Skin epidermis (tissue), 12 donors: Measurements from ENCODE around the gene LAD1.
A peak's percentile ranks its signal among the peaks of the same experiment; 100 is the strongest.

Experiments used
- H3K27ac ChIP-seq, 21 experiments: fragments of 200-600 bp; sonication (generic) in 11 of 21; one replicate each; pipeline ENCODE4 v1.5.0; 2020; ENCODE audit warnings: mild to moderate bottlenecking in 3 of 21, inconsistent platforms in 2 of 21, moderate library complexity in 2 of 21
- H3K4me3 ChIP-seq, 7 experiments: fragments of 200-600 bp; sonication (generic) in 2 of 7; one replicate each; pipeline ENCODE4 v1.5.0; 2020; ENCODE audit warnings: inconsistent platforms in 2 of 7, mild to moderate bottlenecking in 2 of 7, moderate library complexity in 1 of 7

The LAD1 gene

GRCh38 chr1:201419746-201420607 is 20.9 kb upstream of the LAD1 start:
- Histone ChIP-seq H3K4me3 (no peak overlapping the region), H3K27ac (no peak overlapping the region)

GRCh38 chr1:201419256-201419655 is 20.1 kb upstream of the LAD1 start:
- Histone ChIP-seq H3K27ac (no peak overlapping the region), H3K4me3 (no peak overlapping the region)

- no peak overlapping the region for H3K4me3 ChIP-seq
- H3K27ac ChIP-seq = no peak overlapping the region
Observed at GRCh38 chr1:201418461-201418860, 19.3 kb upstream of the LAD1 start.

GRCh38 chr1:201414051-201414738 is 15.1 kb upstream of the LAD1 start:
- H3K4me3 ChIP-seq = no peak overlapping the region

GRCh38 chr1:201411292-201411691 is 12.2 kb upstream of the LAD1 start:
- Histone ChIP-seq H3K27ac (no peak overlapping the region), H3K4me3 (no peak overlapping the region)

More at GRCh38 chr1:201414051-201414738, 15.1 kb upstream of the LAD1 start:
- no peak overlapping the region for H3K27ac ChIP-seq

GRCh38 chr1:201409440-201409839 is 10.3 kb upstream of the LAD1 start:
- H3K4me3 ChIP-seq = no peak overlapping the region
- H3K27ac ChIP-seq = no peak overlapping the region

- Histone ChIP-seq H3K4me3 (no peak overlapping the region), H3K27ac (no peak overlapping the region)
Observed at GRCh38 chr1:201408834-201409200, 9.7 kb upstream of the LAD1 start.

- no peak overlapping the region for H3K4me3 ChIP-seq
- peak overlapping the region in 4 of 21 experiments; percentile 28 to 69 (median 60) for H3K27ac ChIP-seq
Observed at GRCh38 chr1:201408176-201408833, 9.2 kb upstream of the LAD1 start.

- Histone ChIP-seq H3K27ac (peak overlapping the region in 17 of 21 experiments; percentile 34 to 69 (median 58)), H3K4me3 (no peak overlapping the region)
Observed at GRCh38 chr1:201406831-201407406, 7.8 kb upstream of the LAD1 start.

- Histone ChIP-seq H3K4me3 (no peak overlapping the region), H3K27ac (peak overlapping the region in 3 of 21 experiments; percentile 22 to 69 (median 25))
Observed at GRCh38 chr1:201405484-201405831, 6.3 kb upstream of the LAD1 start.

- Histone ChIP-seq H3K27ac (peak overlapping the region in 4 of 21 experiments; percentile 10 to 69 (median 24)), H3K4me3 (no peak overlapping the region)
Observed at GRCh38 chr1:201404722-201405483, 5.8 kb upstream of the LAD1 start.

- H3K4me3 ChIP-seq = no peak overlapping the region
- peak overlapping the region in 2 of 21 experiments; percentile 10 to 69 for H3K27ac ChIP-seq
Observed at GRCh38 chr1:201404055-201404454, 4.9 kb upstream of the LAD1 start.

- no peak overlapping the region for H3K27ac ChIP-seq
- H3K4me3 ChIP-seq = no peak overlapping the region
Observed at GRCh38 chr1:201403359-201403758, 4.2 kb upstream of the LAD1 start.

- H3K27ac ChIP-seq = no peak overlapping the region
- no peak overlapping the region for H3K4me3 ChIP-seq
Observed at GRCh38 chr1:201401700-201402099, 2.6 kb upstream of the LAD1 start.

GRCh38 chr1:201400852-201401230 is 1.7 kb upstream of the LAD1 start:
- Histone ChIP-seq H3K4me3 (no peak overlapping the region), H3K27ac (peak overlapping the region in 7 of 21 experiments; percentile 60 to 94 (median 92))

- Histone ChIP-seq H3K4me3 (peak overlapping the region in 5 of 7 experiments; percentile 44 to 54 (median 49)), H3K27ac (peak overlapping the region in 18 of 21 experiments; percentile 66 to 95 (median 90))
Observed at GRCh38 chr1:201400212-201400851, 1.2 kb upstream of the LAD1 start.

- H3K4me3 ChIP-seq = peak overlapping the region; percentile 42 to 54 (median 48)
- H3K27ac ChIP-seq = peak overlapping the region; percentile 37 to 95 (median 88)
Observed at GRCh38 chr1:201399352-201400126, 415 bp upstream of the LAD1 start.

- H3K4me3 ChIP-seq = peak overlapping the region; percentile 42 to 54 (median 48)
- peak overlapping the region; percentile 6 to 95 (median 88) for H3K27ac ChIP-seq
Observed at GRCh38 chr1:201397675-201398074, 1.4 kb downstream of the LAD1 start.
